Measurements from ENCODE around the gene ODAD3. TPM values are rescaled to one million over a fixed set of nuclear protein-coding genes. Genes with fewer than 3 reads are reported as not detected.
"Not testable (repeated sequence)": the region's sequence is repeated elsewhere in the genome, so short reads cannot be mapped to it uniquely, and the experiment has no call there.

The ODAD3 gene
- polyA plus RNA-seq, 6 donors from 2014 or later: 0.21 to 1.2 (median 0.69) TPM

GRCh38 chr19:11455233-11455554, 20.3 kb upstream of the ODAD3 start:
- not testable (repeated sequence) for DNase-seq; H3K9me3 Mint-ChIP-seq; H3K27ac Mint-ChIP-seq; H3K4me1 Mint-ChIP-seq; H3K36me3 Mint-ChIP-seq; ATAC-seq (ENCODE audit: low read depth in 2 of 2)
- Mint-ChIP-seq H3K4me3 (peak overlapping the region in 1 of 8 donors; percentile 70), H3K27me3 (peaks cover 4 to 23% (median 15%) of the 10 kb centered on the region in 3 donors)

- Mint-ChIP-seq H3K27me3 (peaks cover 0 to 16% (median 8%) of the 10 kb centered on the region in 3 donors), H3K27ac (no peak overlapping the region)
Measured at GRCh38 chr19:11453468-11454341, 18.8 kb upstream of the ODAD3 start.

GRCh38 chr19:11452620-11453310, 17.8 kb upstream of the ODAD3 start:
- Mint-ChIP-seq H3K27me3 (peaks cover 0 to 7% (median 0%) of the 10 kb centered on the region in 3 donors), H3K36me3 (no peaks in the 10 kb centered on the region), H3K4me3 (peak overlapping the region in 2 of 8 donors; percentile 3 to 68), H3K4me1 (peaks cover 0 to 7% (median 6%) of the 10 kb centered on the region in 3 donors), H3K27ac (peak overlapping the region in 1 of 6 donors; percentile 79), H3K9me3 (no peaks in the 10 kb centered on the region)
- DNase-seq (no peak), ATAC-seq (ENCODE audit: low read depth in 2 of 2) (no peak)

More at GRCh38 chr19:11453468-11454341, 18.8 kb upstream of the ODAD3 start:
- DNase-seq: peak; percentile 30
- Mint-ChIP-seq H3K4me3 (no peak overlapping the region), H3K9me3 (no peaks in the 10 kb centered on the region), H3K4me1 (peaks cover 0 to 7% (median 6%) of the 10 kb centered on the region in 3 donors), H3K36me3 (no peaks in the 10 kb centered on the region)
- peak; percentile 72 to 75 for ATAC-seq (ENCODE audit: low read depth in 2 of 2)

- peak overlapping the region in 1 of 6 donors; percentile 79 for H3K27ac Mint-ChIP-seq
- DNase-seq (no peak), ATAC-seq (ENCODE audit: low read depth in 2 of 2) (no peak)
- H3K9me3 Mint-ChIP-seq: no peaks in the 10 kb centered on the region
- H3K4me3 Mint-ChIP-seq: peak overlapping the region in 2 of 8 donors; percentile 3 to 68
- H3K27me3 Mint-ChIP-seq: peaks cover 0 to 5% (median 0%) of the 10 kb centered on the region in 3 donors
- peaks cover 0 to 7% (median 6%) of the 10 kb centered on the region in 3 donors for H3K4me1 Mint-ChIP-seq
- no peaks in the 10 kb centered on the region for H3K36me3 Mint-ChIP-seq
Measured at GRCh38 chr19:11451871-11452619, 17.1 kb upstream of the ODAD3 start.

- Mint-ChIP-seq H3K4me1 (peaks cover 5 to 11% (median 8%) of the 10 kb centered on the region in 3 donors), H3K27ac (peak overlapping the region in 1 of 6 donors; percentile 18), H3K27me3 (peaks cover 0 to 5% (median 0%) of the 10 kb centered on the region in 3 donors), H3K4me3 (no peak overlapping the region), H3K36me3 (peaks cover 0 to 6% of the 10 kb centered on the region in 2 donors), H3K9me3 (no peaks in the 10 kb centered on the region)
- ATAC-seq (ENCODE audit: low read depth in 2 of 2) (no peak), DNase-seq (no peak)
Measured at GRCh38 chr19:11451327-11451870, 16.5 kb upstream of the ODAD3 start.

- peaks cover 5 to 11% (median 8%) of the 10 kb centered on the region in 3 donors for H3K4me1 Mint-ChIP-seq
- DNase-seq: no peak
- no peaks in the 10 kb centered on the region for H3K9me3 Mint-ChIP-seq
- ATAC-seq (ENCODE audit: low read depth in 2 of 2): no peak
- peaks cover 0 to 8% of the 10 kb centered on the region in 2 donors for H3K36me3 Mint-ChIP-seq
- H3K27ac Mint-ChIP-seq: peak overlapping the region in 1 of 6 donors; percentile 18
- H3K27me3 Mint-ChIP-seq: peaks cover 0 to 5% (median 0%) of the 10 kb centered on the region in 3 donors
- no peak overlapping the region for H3K4me3 Mint-ChIP-seq
Measured at GRCh38 chr19:11450570-11451326, 15.8 kb upstream of the ODAD3 start.

- peaks cover 3 to 16% of the 10 kb centered on the region in 2 donors for H3K36me3 Mint-ChIP-seq
- no peaks in the 10 kb centered on the region for H3K9me3 Mint-ChIP-seq
- peak overlapping the region in 1 of 6 donors; percentile 82 for H3K27ac Mint-ChIP-seq
- no peak for DNase-seq
- ATAC-seq (ENCODE audit: low read depth in 2 of 2): no peak
- H3K4me3 Mint-ChIP-seq: peak overlapping the region in 1 of 8 donors; percentile 56
- H3K27me3 Mint-ChIP-seq: peaks cover 0 to 5% (median 0%) of the 10 kb centered on the region in 3 donors
- peaks cover 5 to 16% (median 8%) of the 10 kb centered on the region in 3 donors for H3K4me1 Mint-ChIP-seq
Measured at GRCh38 chr19:11448923-11449554, 14.1 kb upstream of the ODAD3 start.

- Mint-ChIP-seq H3K4me1 (peaks cover 5 to 16% (median 7%) of the 10 kb centered on the region in 3 donors), H3K9me3 (no peaks in the 10 kb centered on the region), H3K27me3 (peaks cover 0 to 5% (median 0%) of the 10 kb centered on the region in 3 donors), H3K4me3 (no peak overlapping the region), H3K27ac (no peak overlapping the region), H3K36me3 (peaks cover 5 to 16% of the 10 kb centered on the region in 2 donors)
- ATAC-seq (ENCODE audit: low read depth in 2 of 2) (no peak), DNase-seq (no peak)
Measured at GRCh38 chr19:11448410-11448809, 13.5 kb upstream of the ODAD3 start.

- H3K36me3 Mint-ChIP-seq: peaks cover 5 to 16% of the 10 kb centered on the region in 2 donors
- H3K4me3 Mint-ChIP-seq: no peak overlapping the region
- peaks cover 0 to 4% (median 0%) of the 10 kb centered on the region in 3 donors for H3K27me3 Mint-ChIP-seq
- no peaks in the 10 kb centered on the region for H3K9me3 Mint-ChIP-seq
- H3K4me1 Mint-ChIP-seq: peaks cover 5 to 16% (median 5%) of the 10 kb centered on the region in 3 donors
- DNase-seq: no peak
- ATAC-seq (ENCODE audit: low read depth in 2 of 2): no peak
- H3K27ac Mint-ChIP-seq: no peak overlapping the region
Measured at GRCh38 chr19:11447347-11448262, 12.7 kb upstream of the ODAD3 start.

GRCh38 chr19:11446652-11447301, 11.9 kb upstream of the ODAD3 start:
- H3K27me3 Mint-ChIP-seq: no peaks in the 10 kb centered on the region
- no peak overlapping the region for H3K4me3 Mint-ChIP-seq
- peaks cover 10 to 22% of the 10 kb centered on the region in 2 donors for H3K36me3 Mint-ChIP-seq
- peak overlapping the region in 1 of 6 donors; percentile 95 for H3K27ac Mint-ChIP-seq
- peak; percentile 74 to 84 for ATAC-seq (ENCODE audit: low read depth in 2 of 2)
- H3K4me1 Mint-ChIP-seq: peaks cover 7 to 13% (median 11%) of the 10 kb centered on the region in 3 donors
- peak; percentile 55 for DNase-seq
- no peaks in the 10 kb centered on the region for H3K9me3 Mint-ChIP-seq

- Mint-ChIP-seq H3K27ac (no peak overlapping the region), H3K36me3 (peaks cover 11 to 26% of the 10 kb centered on the region in 2 donors), H3K9me3 (no peaks in the 10 kb centered on the region), H3K4me3 (no peak overlapping the region), H3K4me1 (peaks cover 8 to 16% (median 15%) of the 10 kb centered on the region in 3 donors), H3K27me3 (no peaks in the 10 kb centered on the region)
- DNase-seq (no peak), ATAC-seq (ENCODE audit: low read depth in 2 of 2) (no peak)
Measured at GRCh38 chr19:11446271-11446651, 11.3 kb upstream of the ODAD3 start.
